Measurements from ENCODE around the gene LMOD2. TPM values are rescaled to one million over a fixed set of nuclear protein-coding genes. Genes with fewer than 3 reads are reported as not detected.

Gene LMOD2
- total RNA-seq, 1 experiment from 2014 or later, result not detected

GRCh38 chr7:123607423-123607975, 48.2 kb upstream of the LMOD2 start (continued):
- TF ChIP-seq, protein P1, sequence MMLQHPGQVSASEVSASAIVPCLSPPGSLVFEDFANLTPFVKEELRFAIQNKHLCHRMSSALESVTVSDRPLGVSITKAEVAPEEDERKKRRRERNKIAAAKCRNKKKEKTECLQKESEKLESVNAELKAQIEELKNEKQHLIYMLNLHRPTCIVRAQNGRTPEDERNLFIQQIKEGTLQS (IDR thresholded peaks at IDR 0.05), result no peak
- TF ChIP-seq POLR2A (IDR thresholded peaks at IDR 0.05; ENCODE audit: borderline replicate concordance, extremely low read depth, insufficient read depth, insufficient read length) (no peak), FOSL1 (IDR thresholded peaks at IDR 0.05; ENCODE audit: low read depth) (no peak), SP1 (IDR thresholded peaks at IDR 0.05; ENCODE audit: low read depth) (no peak), SIN3A (IDR thresholded peaks at IDR 0.05; ENCODE audit: low read depth) (no peak), CEBPB (IDR thresholded peaks at IDR 0.05; ENCODE audit: low read depth) (no peak)

DNA sequence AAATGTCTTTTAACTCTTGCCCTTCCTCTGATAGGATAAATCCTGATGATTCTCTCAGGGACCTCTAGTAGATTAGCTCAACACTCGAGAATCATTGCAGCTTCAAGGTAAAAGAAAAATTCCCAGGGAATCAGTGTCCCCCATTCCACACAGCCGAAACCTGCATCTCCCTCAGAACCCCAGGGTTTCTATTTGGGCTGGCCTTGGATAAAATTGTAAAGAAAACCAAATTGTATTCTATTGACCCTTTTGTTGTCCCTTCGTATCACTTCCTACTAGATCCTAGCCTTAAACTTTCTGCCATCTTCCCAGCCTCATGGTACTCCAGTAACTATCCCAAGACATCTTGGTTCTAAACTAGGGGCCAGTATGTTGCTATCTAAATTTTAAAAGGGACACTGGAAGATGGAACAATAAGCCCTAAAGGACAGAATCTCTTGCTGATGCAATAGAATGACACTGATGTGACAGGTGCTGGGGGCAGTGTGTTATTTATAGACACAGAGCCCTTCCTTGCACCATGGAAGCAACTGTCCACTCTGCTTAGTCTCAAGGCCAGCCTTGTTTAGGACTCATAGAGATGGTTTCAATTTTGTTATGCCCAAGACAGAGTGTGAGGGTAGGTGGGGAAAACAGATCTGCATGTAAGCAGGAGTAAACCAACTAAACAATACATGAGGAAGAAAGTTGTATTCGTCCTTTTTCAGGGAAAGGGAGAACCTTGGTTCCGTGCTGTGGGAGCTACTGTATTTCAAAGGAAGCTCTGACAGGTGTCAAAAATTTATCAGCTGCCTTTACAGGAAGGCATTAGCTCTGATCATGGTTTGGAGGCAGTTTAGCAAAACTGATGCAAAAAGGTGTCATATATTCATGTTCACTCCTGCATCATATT, 46.4 kb upstream of the LMOD2 start:
- Histone ChIP-seq H3K36me3 (ENCODE audit: control insufficient read depth in 1 of 2, insufficient read depth in 2 of 2, low read length in 2 of 2) (no peaks in the 10 kb centered on the region), H3K27me3 (ENCODE audit: insufficient read depth, low read length) (no peaks in the 10 kb centered on the region), H4K20me1 (ENCODE audit: insufficient read depth) (no peaks in the 10 kb centered on the region), H3K79me2 (ENCODE audit: insufficient read depth, low read length) (no peaks in the 10 kb centered on the region), H3K9ac (ENCODE audit: low read length) (no peak overlapping the region), H3K4me2 (ENCODE audit: low read length) (no peak overlapping the region), H3K9me3 (ENCODE audit: control insufficient read depth in 1 of 2, insufficient read depth in 1 of 2, low read depth in 1 of 2, low read length in 2 of 2) (no peaks in the 10 kb centered on the region), H3K4me1 (ENCODE audit: control insufficient read depth in 1 of 2, insufficient read depth in 2 of 2, low read length in 2 of 2) (no peaks in the 10 kb centered on the region), H3K4me3 (replicated peaks in 1 of 2; ENCODE audit: low read depth in 1 of 2, low read length in 2 of 2) (no peak overlapping the region), H3K27ac (ENCODE audit: low read depth, low read length) (no peak overlapping the region), H3K9me2 (ENCODE audit: insufficient read depth) (no peaks in the 10 kb centered on the region), H2AFZ (ENCODE audit: low read depth, low read length, poor library complexity, severe bottlenecking) (no peak overlapping the region)
- no TSS peak for BruUV-seq (replicated peaks)
- CTCF ChIA-PET, result interaction anchor here (1.7 kb wide), 1 partner anchor 15 kb away, joined by 6 read pairs; no protein-coding TSS in a partner anchor
- TF ChIP-seq CEBPB (IDR thresholded peaks at IDR 0.05; ENCODE audit: low read depth) (peak; percentile 79), CBX3 (IDR thresholded peaks at IDR 0.05; ENCODE audit: low read depth) (0 out of 2 replicates have a peak, but pooled peaks have one; percentile 24), POLR2AphosphoS5 (IDR thresholded peaks at IDR 0.05; ENCODE audit: low read depth, low read length) (0 out of 2 replicates have a peak, but pooled peaks have one; percentile 21), YY1 (IDR thresholded peaks at IDR 0.05; ENCODE audit: extremely low read depth, insufficient replicate concordance, low read depth, low read length) (no peak)
- RAD21 ChIA-PET (ENCODE audit: low non-redundant PET in 1 of 2, low total read pairs in 2 of 2, uncharacterized antibody in 2 of 2, unreplicated experiment in 2 of 2), result no interaction called here
- POLR2A ChIA-PET, result no interaction called here
- DNase-seq (ENCODE audit: low read depth, low spot score), result no peak
- intact Hi-C loops (cut with micrococcal nuclease), result no loop called here
- ATAC-seq, result no peak

Data from HCT116 (cell line).